ENCODE measurements around the gene IRX3.

- TF ChIP-seq POLR2A (IDR thresholded peaks at IDR 0.05) = no peak
- no peak for TF ChIP-seq CTCF (IDR thresholded peaks at IDR 0.05)
Observed at GRCh38 chr16:54239456-54239855, 47.1 kb downstream of the IRX3 start.

Data from right lobe of liver (tissue), 4 donors.